ENCODE measurements around the gene ZNF626. TPM values are rescaled to one million over a fixed set of nuclear protein-coding genes. Genes with fewer than 3 reads are reported as not detected.
"Not testable (repeated sequence)": the region's sequence is repeated elsewhere in the genome, so short reads cannot be mapped to it uniquely, and the experiment has no call there.

The ZNF626 gene
- total and polyA plus RNA-seq, 2 of the 4 experiments (the other 2 are of a cell fraction) = 1.6 to 3.2 TPM

DNA sequence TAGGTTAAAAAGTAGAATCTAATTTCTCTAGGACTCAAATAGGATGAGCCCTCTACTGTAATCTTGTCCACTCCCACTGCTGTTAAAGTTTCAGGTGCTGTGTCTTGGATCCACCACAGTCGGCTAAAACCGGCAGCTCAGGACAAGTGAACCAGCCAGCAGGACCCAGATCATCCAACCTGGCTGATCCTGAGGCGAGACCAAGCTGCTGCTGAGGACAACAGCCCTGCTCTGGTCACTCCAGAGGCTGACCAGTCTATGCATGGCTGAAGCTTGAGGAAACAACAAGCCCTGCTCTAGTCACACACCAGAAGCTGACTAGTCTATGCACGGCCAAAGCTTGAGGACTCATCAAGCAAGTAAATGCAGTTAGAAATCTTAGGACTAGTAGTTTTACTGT lies 46.4 kb downstream of the ZNF626 start:
- H3K79me1 ChIP-seq (ENCODE audit: low read depth in 1 of 2, low read length in 2 of 2); POLR2A ChIA-PET (ENCODE audit: unreplicated experiment); H3K4me2 ChIP-seq (ENCODE audit: low read depth, low read length); CTCF ChIA-PET; H2BK20ac ChIP-seq (ENCODE audit: low read depth, low read length); DNase-seq; H3K56ac ChIP-seq (ENCODE audit: extremely low read depth, insufficient read depth, low read length); H3K18ac ChIP-seq (ENCODE audit: low read depth, low read length); in situ Hi-C loops (cut with MboI; ENCODE audit: low sequenced_read_pairs); H3K23ac ChIP-seq (ENCODE audit: low read depth, low read length); intact Hi-C loops (cut with micrococcal nuclease); H3K36me3 ChIP-seq (ENCODE audit: control insufficient read depth, insufficient read depth, low read length); ATAC-seq (ENCODE audit: low read depth); H4K5ac ChIP-seq (ENCODE audit: low read depth, low read length); H3K14ac ChIP-seq (replicated peaks; ENCODE audit: low read depth, low read length); H2AFZ ChIP-seq (replicated peaks; ENCODE audit: low read length, poor library complexity); BruUV-seq (replicated peaks); H2BK120ac ChIP-seq (ENCODE audit: low read depth, low read length); H3K4me3 ChIP-seq (ENCODE audit: insufficient read depth, low read depth, low read length); H3K9me1 ChIP-seq (ENCODE audit: insufficient read depth, low read length); H2AK9ac ChIP-seq (replicated peaks; ENCODE audit: low read depth, low read length, poor library complexity); H3K4ac ChIP-seq (ENCODE audit: low read depth, low read length); H4K91ac ChIP-seq (ENCODE audit: insufficient read depth, low read depth, low read length); H3K27me3 ChIP-seq (ENCODE audit: control insufficient read depth, insufficient read depth, low read length); H2BK15ac ChIP-seq (ENCODE audit: low read depth, low read length); H2AK5ac ChIP-seq (ENCODE audit: low read depth, low read length); H4K8ac ChIP-seq (ENCODE audit: low read depth in 2 of 2, low read length in 2 of 2); H3K9ac ChIP-seq (ENCODE audit: low read depth, low read length); H2BK5ac ChIP-seq (ENCODE audit: low read depth, low read length, poor library complexity, severe bottlenecking); H3K4me1 ChIP-seq (ENCODE audit: control insufficient read depth, insufficient read depth, low read length); dilution Hi-C loops (cut with HindIII; ENCODE audit: low sequenced_read_pairs, unreplicated experiment); H3K27ac ChIP-seq (ENCODE audit: insufficient read depth, low read length); H4K20me1 ChIP-seq (ENCODE audit: insufficient read depth, low read length): not testable (repeated sequence)
- H3K9me3 ChIP-seq (ENCODE audit: control insufficient read depth, insufficient read depth, low read length) = peaks cover 27% of the 10 kb centered on the region
- WGBS, 2 experiments (ENCODE audit: extremely low coverage in 2 of 2, insufficient read length in 1 of 2) = no CpG with 5 or more reads among the region's 4 CpGs
